H9 (cell line): ENCODE measurements around the gene PDE2A. TPM values are rescaled to one million over a fixed set of nuclear protein-coding genes. Genes with fewer than 3 reads are reported as not detected.
A peak's percentile ranks its signal among the peaks of the same experiment; 100 is the strongest.

Experiments used
- DNase-seq: peaks from one replicate; pipeline ENCODE4 v3.0.0-alpha.2; 2017
- H2AFZ ChIP-seq: one replicate; pipeline ENCODE4 v1.6.1; 2013; ENCODE audit warnings: mild to moderate bottlenecking, low read length, control low read depth, moderate library complexity
- H2AK5ac ChIP-seq: 2 replicates; pipeline ENCODE4 v1.6.1; 2013; ENCODE audit warnings: low read length, control low read depth, mixed read lengths; ENCODE audit not compliant: insufficient read length
- H2BK120ac ChIP-seq: one replicate; pipeline ENCODE4 v1.6.1; 2013; ENCODE audit warnings: low read depth, mild to moderate bottlenecking, low read length, control low read depth, inconsistent platforms; ENCODE audit not compliant: poor library complexity, severe bottlenecking
- H2BK12ac ChIP-seq: 2 replicates; pipeline ENCODE4 v1.6.1; 2013; ENCODE audit warnings: low read length, control low read depth, mixed read lengths, low read depth; ENCODE audit not compliant: insufficient read length
- H2BK15ac ChIP-seq: 2 replicates; pipeline ENCODE4 v1.6.1; 2013; ENCODE audit warnings: low read depth, low read length, control low read depth
- H2BK20ac ChIP-seq: one replicate; pipeline ENCODE4 v1.6.1; 2013; ENCODE audit warnings: low read depth, mild to moderate bottlenecking, low read length, control low read depth, inconsistent platforms; ENCODE audit not compliant: poor library complexity, severe bottlenecking
- H2BK5ac ChIP-seq: 2 replicates; pipeline ENCODE4 v1.6.1; 2013; ENCODE audit warnings: low read length, control low read depth, mixed read lengths; ENCODE audit not compliant: insufficient read length
- H3K14ac ChIP-seq: 2 replicates; pipeline ENCODE4 v1.6.1; 2013; ENCODE audit warnings: low read length, control low read depth; ENCODE audit not compliant: insufficient read depth
- H3K18ac ChIP-seq: 2 replicates; pipeline ENCODE4 v1.6.1; 2013; ENCODE audit warnings: low read depth, mild to moderate bottlenecking, mixed read lengths, low read length, control low read depth; ENCODE audit not compliant: insufficient read length
- H3K23ac ChIP-seq: 2 replicates; pipeline ENCODE4 v1.6.1; 2013; ENCODE audit warnings: low read length, control low read depth, mixed read lengths, low read depth; ENCODE audit not compliant: insufficient read length
- H3K23me2 ChIP-seq: 2 replicates; pipeline ENCODE4 v1.6.1; 2013; ENCODE audit warnings: low read depth, mild to moderate bottlenecking, mixed read lengths, low read length, control low read depth; ENCODE audit not compliant: insufficient read length, poor library complexity, severe bottlenecking
- H3K27ac ChIP-seq: 2 replicates; pipeline ENCODE4 v1.5.1; 2013; ENCODE audit warnings: low read length, control low read depth, mixed read lengths, low read depth; ENCODE audit not compliant: insufficient read length
- H3K27me3 ChIP-seq: 2 replicates; pipeline ENCODE4 v1.6.1; 2013; ENCODE audit warnings: low read length, control low read depth, inconsistent platforms; ENCODE audit not compliant: insufficient read depth
- H3K4ac ChIP-seq: 2 replicates; pipeline ENCODE4 v1.6.1; 2013; ENCODE audit warnings: low read depth, mild to moderate bottlenecking, control low read depth, inconsistent platforms, low read length, moderate library complexity
- H3K4me1 ChIP-seq: 2 replicates; pipeline ENCODE4 v1.6.1; 2013; ENCODE audit warnings: low read length, control low read depth, inconsistent platforms; ENCODE audit not compliant: insufficient read depth
- H3K4me2 ChIP-seq: 2 replicates; pipeline ENCODE4 v1.6.1; 2013; ENCODE audit warnings: low read length, control low read depth, mixed read lengths; ENCODE audit not compliant: insufficient read length, insufficient read depth
- H3K56ac ChIP-seq: 2 replicates; pipeline ENCODE4 v1.6.1; 2013; ENCODE audit warnings: low read depth, mild to moderate bottlenecking, mixed read lengths, low read length, control low read depth; ENCODE audit not compliant: insufficient read length
- H3K79me1 ChIP-seq: 2 replicates; pipeline ENCODE4 v1.6.1; 2013; ENCODE audit warnings: low read depth, mild to moderate bottlenecking, moderate library complexity, low read length, control low read depth, inconsistent platforms; ENCODE audit not compliant: insufficient read depth, poor library complexity, severe bottlenecking
- H3K79me2 ChIP-seq: 2 replicates; pipeline ENCODE4 v1.6.1; 2013; ENCODE audit warnings: low read length, control low read depth, inconsistent platforms; ENCODE audit not compliant: insufficient read depth
- H3K9ac ChIP-seq: 2 replicates; pipeline ENCODE4 v1.6.1; 2013; ENCODE audit warnings: low read length, control low read depth, mixed read lengths; ENCODE audit not compliant: insufficient read length; ENCODE audit errors: extremely low read depth
- H3K9me3 ChIP-seq: one replicate; pipeline ENCODE4 v1.6.1; 2013; ENCODE audit warnings: low read depth, low read length, inconsistent platforms; ENCODE audit not compliant: control insufficient read depth
- H3T11ph ChIP-seq: one replicate; pipeline ENCODE4 v1.6.1; 2013; ENCODE audit warnings: mild to moderate bottlenecking, low read length, control low read depth, inconsistent platforms
- H4K20me1 ChIP-seq: one replicate; pipeline ENCODE4 v1.6.1; 2013; ENCODE audit not compliant: control insufficient read depth, insufficient read length, insufficient read depth
- H4K5ac ChIP-seq: 2 replicates; pipeline ENCODE4 v1.6.1; 2013; ENCODE audit warnings: low read depth, mild to moderate bottlenecking, mixed read lengths, low read length, control low read depth; ENCODE audit not compliant: insufficient read length
- H4K8ac ChIP-seq: replicated peaks from 2 replicates; pipeline ENCODE4 v1.6.1; 2013; ENCODE audit warnings: low read length, control low read depth, mixed read lengths, low read depth; ENCODE audit not compliant: insufficient read length
- H4K91ac ChIP-seq: 2 replicates; pipeline ENCODE4 v1.6.1; 2013; ENCODE audit warnings: low read depth, mild to moderate bottlenecking, moderate library complexity, mixed read lengths, low read length, control low read depth; ENCODE audit not compliant: insufficient read length
- H3K27ac Mint-ChIP-seq, 3 experiments: 2 replicates in 2 of 3; 3 replicates in 1 of 3; pipeline ENCODE4 v1.8.0; 2020 to 2021; ENCODE audit warnings: mixed read lengths in 3 of 3, mild to moderate bottlenecking in 1 of 3, moderate library complexity in 1 of 3
- H3K27me3 Mint-ChIP-seq: 2 replicates; pipeline ENCODE4 v1.8.0; 2021; ENCODE audit warnings: low read depth, mild to moderate bottlenecking, moderate library complexity, mixed read lengths
- H3K36me3 Mint-ChIP-seq, 3 experiments: 2 replicates in 2 of 3; 3 replicates in 1 of 3; pipeline ENCODE4 v1.8.0; 2020 to 2021; ENCODE audit warnings: low read depth in 3 of 3, mixed read lengths in 3 of 3; ENCODE audit not compliant: insufficient read depth in 1 of 3
- H3K4me1 Mint-ChIP-seq, 2 experiments: 2 replicates each; pipeline ENCODE4 v1.8.0; 2020; ENCODE audit warnings: mixed read lengths in 2 of 2
- H3K4me3 Mint-ChIP-seq, 2 experiments: 2 replicates in 1 of 2; 3 replicates in 1 of 2; pipeline ENCODE4 v1.8.0; 2020 to 2021; ENCODE audit warnings: mild to moderate bottlenecking in 2 of 2, mixed read lengths in 2 of 2, moderate library complexity in 1 of 2
- H3K9me3 Mint-ChIP-seq, 2 experiments: 2 replicates in 1 of 2; 3 replicates in 1 of 2; pipeline ENCODE4 v1.8.0; 2020; ENCODE audit warnings: mild to moderate bottlenecking in 2 of 2, mixed read lengths in 2 of 2, moderate library complexity in 1 of 2
- CTCF ChIP-seq: fragments of 200-600 bp; sonication (generic); conservative IDR thresholded peaks from 3 replicates; pipeline ENCODE4 v1.8.0; 2021; ENCODE audit warnings: antibody characterized with exemption, mild to moderate bottlenecking
- WGBS: extraction: QIAGEN DNeasy Blood & Tissue Kit; methylation state at CpG from one replicate; pipeline ENCODE4 v1.1.7; 2013; ENCODE audit warnings: missing lambda C conversion rate, low lambda C conversion rate, mixed read lengths; ENCODE audit not compliant: insufficient read length; ENCODE audit errors: extremely low coverage; 5-methylcytosine and 5-hydroxymethylcytosine counted together
- total RNA-seq: library from RNA; stranded (reverse); gene quantifications from 2 replicates; pipeline ENCODE4 v1.2.1, GENCODE V29; 2021

Gene PDE2A
- total RNA-seq, 1 experiment from 2014 or later: 3.4 TPM

- Histone ChIP-seq H3K4ac (no peak overlapping the region), H3K23ac (no peak overlapping the region), H4K91ac (no peak overlapping the region), H4K5ac (no peak overlapping the region), H3K79me1 (no peaks in the 10 kb centered on the region), H3K14ac (no peak overlapping the region), H2BK20ac (no peak overlapping the region), H4K20me1 (no peaks in the 10 kb centered on the region), H3K23me2 (no peaks in the 10 kb centered on the region), H3K9me3 (no peaks in the 10 kb centered on the region), H2BK5ac (no peak overlapping the region), H3K9ac (no peak overlapping the region), H4K8ac (no peak overlapping the region), H3K27me3 (no peaks in the 10 kb centered on the region), H3K27ac (no peak overlapping the region), H3K4me1 (no peaks in the 10 kb centered on the region), H3K56ac (no peak overlapping the region), H2BK120ac (no peak overlapping the region), H3K4me2 (no peak overlapping the region), H2AK5ac (no peak overlapping the region), H2BK15ac (no peak overlapping the region), H2BK12ac (no peak overlapping the region), H3K18ac (no peak overlapping the region), H2AFZ (no peak overlapping the region), H3T11ph (no peak overlapping the region), H3K79me2 (no peaks in the 10 kb centered on the region)
- WGBS: no CpG with 5 or more reads among the region's 8 CpGs
- H3K9me3 Mint-ChIP-seq: no peaks in the 10 kb centered on the region
- H3K4me1 Mint-ChIP-seq: peaks cover 0 to 4% of the 10 kb centered on the region in 2 experiments; a peak in 3 of 4 replicates
- peaks cover 1% of the 10 kb centered on the region for H3K27me3 Mint-ChIP-seq
- peaks cover 0 to 38% (median 19%) of the 10 kb centered on the region in 3 experiments; a peak in 5 of 7 replicates for H3K36me3 Mint-ChIP-seq
- H3K4me3 Mint-ChIP-seq: no peak overlapping the region
- peak overlapping the region in 2 of 3 experiments; percentile 1 to 10; a peak in 2 of 7 replicates for H3K27ac Mint-ChIP-seq
- DNase-seq: no peak
- no peak for TF ChIP-seq CTCF
Observed at GRCh38 chr11:72686639-72687220, 12.5 kb upstream of the PDE2A start.
